ENCODE measurements around the gene KNDC1.

Gene KNDC1

DNA sequence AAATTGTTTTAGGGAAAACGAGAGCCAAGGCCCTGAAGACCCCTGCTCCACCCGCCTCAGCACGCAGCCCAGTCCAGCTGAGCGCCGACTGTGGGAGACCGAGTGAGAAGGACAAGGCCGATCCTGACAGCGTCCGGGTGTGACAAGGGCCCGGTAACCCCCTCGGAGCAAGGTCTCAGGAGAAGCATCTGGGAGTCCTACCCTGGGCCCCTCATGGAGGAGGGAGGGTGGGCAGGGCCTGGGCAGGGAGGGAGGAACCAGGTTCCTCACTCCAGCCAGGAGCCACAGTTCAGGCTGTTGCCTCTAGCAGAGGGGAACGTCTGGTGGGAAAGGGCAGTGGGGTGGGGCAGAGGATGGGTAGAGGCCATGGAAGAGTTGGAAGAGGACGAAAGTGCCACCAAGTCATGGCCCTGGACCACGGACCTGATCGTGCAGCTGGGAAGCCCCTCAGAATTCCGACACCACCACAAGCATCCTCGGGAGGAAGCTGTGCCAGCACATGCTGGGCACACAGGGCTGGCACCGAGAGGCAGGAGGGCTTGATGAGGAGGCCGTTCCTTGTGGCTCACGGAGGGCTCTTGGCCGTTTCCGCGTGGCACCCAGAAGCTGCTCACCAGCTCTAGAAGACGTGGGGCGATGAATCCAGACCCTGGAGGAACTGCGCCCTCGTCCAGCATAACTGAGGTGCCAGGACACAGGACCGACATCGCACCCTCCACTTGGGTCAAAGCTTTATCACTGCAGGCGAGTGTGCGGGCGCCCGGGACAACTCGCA lies 2.2 kb upstream of the KNDC1 start:
- no peaks in the 10 kb centered on the region for H3K79me2 ChIP-seq (ENCODE audit: low read length)
- H4K20me1 ChIP-seq (ENCODE audit: insufficient read depth, low read length) = no peaks in the 10 kb centered on the region
- H3K4me3 ChIP-seq (ENCODE audit: low read length) = no peak overlapping the region
- H3K27me3 ChIP-seq (ENCODE audit: low read depth, low read length) = no peaks in the 10 kb centered on the region
- no peaks in the 10 kb centered on the region for H3K9me3 ChIP-seq (ENCODE audit: insufficient read depth, low read length)
- H3K9ac ChIP-seq (ENCODE audit: low read length) = no peak overlapping the region
- H3K36me3 ChIP-seq (replicated peaks; ENCODE audit: low read depth, low read length) = no peaks in the 10 kb centered on the region
- no peak overlapping the region for H3K27ac ChIP-seq (ENCODE audit: low read length)
- TF ChIP-seq, protein P1, sequence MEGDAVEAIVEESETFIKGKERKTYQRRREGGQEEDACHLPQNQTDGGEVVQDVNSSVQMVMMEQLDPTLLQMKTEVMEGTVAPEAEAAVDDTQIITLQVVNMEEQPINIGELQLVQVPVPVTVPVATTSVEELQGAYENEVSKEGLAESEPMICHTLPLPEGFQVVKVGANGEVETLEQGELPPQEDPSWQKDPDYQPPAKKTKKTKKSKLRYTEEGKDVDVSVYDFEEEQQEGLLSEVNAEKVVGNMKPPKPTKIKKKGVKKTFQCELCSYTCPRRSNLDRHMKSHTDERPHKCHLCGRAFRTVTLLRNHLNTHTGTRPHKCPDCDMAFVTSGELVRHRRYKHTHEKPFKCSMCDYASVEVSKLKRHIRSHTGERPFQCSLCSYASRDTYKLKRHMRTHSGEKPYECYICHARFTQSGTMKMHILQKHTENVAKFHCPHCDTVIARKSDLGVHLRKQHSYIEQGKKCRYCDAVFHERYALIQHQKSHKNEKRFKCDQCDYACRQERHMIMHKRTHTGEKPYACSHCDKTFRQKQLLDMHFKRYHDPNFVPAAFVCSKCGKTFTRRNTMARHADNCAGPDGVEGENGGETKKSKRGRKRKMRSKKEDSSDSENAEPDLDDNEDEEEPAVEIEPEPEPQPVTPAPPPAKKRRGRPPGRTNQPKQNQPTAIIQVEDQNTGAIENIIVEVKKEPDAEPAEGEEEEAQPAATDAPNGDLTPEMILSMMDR (IDR thresholded peaks at IDR 0.05; ENCODE audit: low read depth, low read length) = no peak
- H3K4me1 ChIP-seq (ENCODE audit: low read length) = no peaks in the 10 kb centered on the region
- H3K4me2 ChIP-seq (ENCODE audit: low read length) = no peak overlapping the region
- no peak overlapping the region for H2AFZ ChIP-seq (ENCODE audit: low read depth, low read length)

DNA sequence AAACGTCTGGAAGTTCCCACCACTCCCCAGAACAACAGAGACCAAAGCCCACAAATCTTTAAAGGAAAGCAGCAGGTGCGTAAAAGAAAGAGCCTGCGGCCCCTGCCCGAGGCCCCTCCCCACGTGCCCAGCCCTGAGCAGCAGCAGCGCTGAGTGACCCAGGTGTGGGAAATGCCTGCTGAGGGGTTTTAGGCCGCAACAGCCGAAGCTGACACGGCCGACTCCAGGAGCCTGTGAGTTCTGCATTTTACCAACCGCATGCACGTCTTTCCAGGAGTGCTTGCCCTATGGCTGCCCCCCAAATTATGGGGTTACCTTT lies 1.6 kb upstream of the KNDC1 start:
- no peaks in the 10 kb centered on the region for H3K4me1 ChIP-seq (ENCODE audit: low read length)
- TF ChIP-seq, protein P1 (IDR thresholded peaks at IDR 0.05; ENCODE audit: low read depth, low read length) = no peak
- no peak for TF ChIP-seq EZH2phosphoT487 (IDR thresholded peaks at IDR 0.05; ENCODE audit: low read depth)
- no peak overlapping the region for H3K4me3 ChIP-seq (ENCODE audit: low read length)
- H2AFZ ChIP-seq (ENCODE audit: low read depth, low read length) = no peak overlapping the region
- H3K36me3 ChIP-seq (replicated peaks; ENCODE audit: low read depth, low read length) = no peaks in the 10 kb centered on the region
- no peaks in the 10 kb centered on the region for H3K27me3 ChIP-seq (ENCODE audit: low read depth, low read length)
- no peaks in the 10 kb centered on the region for H4K20me1 ChIP-seq (ENCODE audit: insufficient read depth, low read length)
- no peaks in the 10 kb centered on the region for H3K79me2 ChIP-seq (ENCODE audit: low read length)
- H3K4me2 ChIP-seq (ENCODE audit: low read length) = no peak overlapping the region
- no peak overlapping the region for H3K27ac ChIP-seq (ENCODE audit: low read length)
- no peak overlapping the region for H3K9ac ChIP-seq (ENCODE audit: low read length)
- H3K9me3 ChIP-seq (ENCODE audit: insufficient read depth, low read length) = no peaks in the 10 kb centered on the region

DNA sequence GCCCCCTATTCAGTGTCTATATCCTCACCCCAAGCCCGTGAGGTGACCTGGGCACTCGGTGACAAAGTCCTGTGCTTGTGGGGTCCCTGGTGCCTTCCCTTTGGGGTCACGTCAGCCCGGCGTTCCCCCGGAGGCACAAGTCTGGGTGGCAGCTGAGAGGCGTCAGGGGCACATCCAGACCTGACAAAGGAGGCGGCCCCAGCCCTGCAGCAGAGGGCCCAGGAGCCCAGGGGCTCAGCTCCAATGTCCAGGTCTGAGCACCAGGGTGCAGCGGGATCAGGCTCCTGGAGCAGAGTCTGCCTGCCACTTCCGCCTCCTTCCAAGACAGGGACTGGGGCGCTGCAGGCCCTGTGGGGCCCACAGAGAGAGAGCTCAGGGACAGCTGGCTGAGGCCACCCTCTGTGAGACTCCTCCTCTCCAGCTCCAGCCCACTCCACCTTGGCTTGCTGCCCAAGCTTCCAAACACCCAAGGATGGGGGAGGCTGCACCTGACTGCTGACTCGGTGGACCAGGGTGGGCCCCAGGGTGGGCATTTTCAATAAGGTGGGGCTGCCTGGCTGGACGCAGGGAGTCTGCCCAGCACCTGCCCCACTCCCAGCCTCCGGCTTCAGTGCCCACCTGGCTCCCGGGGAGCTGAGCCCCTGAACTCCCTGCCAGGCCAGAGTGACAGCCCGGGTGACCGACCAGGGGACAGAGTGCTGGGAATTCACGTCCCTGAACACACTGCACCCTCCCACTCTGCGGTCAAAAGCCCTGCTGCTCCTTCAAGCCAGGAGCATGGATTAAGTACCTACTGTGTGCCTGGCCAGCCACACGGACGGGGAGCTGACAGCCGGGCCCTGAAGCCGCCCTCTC lies 1.0 kb upstream of the KNDC1 start:
- H3K27me3 ChIP-seq (ENCODE audit: low read depth, low read length) = no peaks in the 10 kb centered on the region
- H3K27ac ChIP-seq (ENCODE audit: low read length) = no peak overlapping the region
- H3K4me3 ChIP-seq (ENCODE audit: low read length) = no peak overlapping the region
- H3K36me3 ChIP-seq (replicated peaks; ENCODE audit: low read depth, low read length) = no peaks in the 10 kb centered on the region
- no peak overlapping the region for H3K4me2 ChIP-seq (ENCODE audit: low read length)
- no peak overlapping the region for H2AFZ ChIP-seq (ENCODE audit: low read depth, low read length)
- no peaks in the 10 kb centered on the region for H4K20me1 ChIP-seq (ENCODE audit: insufficient read depth, low read length)
- no peak for TF ChIP-seq EZH2phosphoT487 (IDR thresholded peaks at IDR 0.05; ENCODE audit: low read depth)
- TF ChIP-seq, protein P1 (IDR thresholded peaks at IDR 0.05; ENCODE audit: low read depth, low read length) = no peak
- no peaks in the 10 kb centered on the region for H3K79me2 ChIP-seq (ENCODE audit: low read length)
- H3K9me3 ChIP-seq (ENCODE audit: insufficient read depth, low read length) = no peaks in the 10 kb centered on the region
- H3K4me1 ChIP-seq (ENCODE audit: low read length) = no peaks in the 10 kb centered on the region
- no peak overlapping the region for H3K9ac ChIP-seq (ENCODE audit: low read length)

DNA sequence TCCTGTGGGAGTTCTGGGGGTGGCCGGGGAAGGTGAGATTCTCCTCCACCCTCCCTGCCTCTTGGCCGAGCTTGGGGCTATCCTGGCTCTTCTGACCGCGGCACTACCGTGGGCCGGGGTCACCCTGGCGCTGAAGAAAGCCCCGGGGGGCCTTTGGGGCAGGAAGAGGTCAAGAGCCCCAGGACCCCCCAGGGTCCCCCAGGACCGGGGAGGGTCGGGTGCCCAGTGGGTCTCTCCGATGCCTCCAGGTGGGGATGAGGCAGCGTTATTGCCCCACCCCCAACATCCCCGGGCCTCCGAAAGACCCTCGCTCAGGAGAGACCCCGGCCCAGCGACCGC lies 439 bp upstream of the KNDC1 start:
- Histone ChIP-seq H2AFZ (ENCODE audit: low read depth, low read length) (no peak overlapping the region), H3K36me3 (replicated peaks; ENCODE audit: low read depth, low read length) (no peaks in the 10 kb centered on the region), H3K4me1 (ENCODE audit: low read length) (no peaks in the 10 kb centered on the region), H3K27me3 (ENCODE audit: low read depth, low read length) (no peaks in the 10 kb centered on the region), H4K20me1 (ENCODE audit: insufficient read depth, low read length) (no peaks in the 10 kb centered on the region), H3K27ac (ENCODE audit: low read length) (no peak overlapping the region), H3K9me3 (ENCODE audit: insufficient read depth, low read length) (no peaks in the 10 kb centered on the region), H3K4me2 (ENCODE audit: low read length) (no peak overlapping the region), H3K4me3 (ENCODE audit: low read length) (no peak overlapping the region), H3K9ac (ENCODE audit: low read length) (no peak overlapping the region), H3K79me2 (ENCODE audit: low read length) (no peaks in the 10 kb centered on the region)
- TF ChIP-seq, protein P1 (IDR thresholded peaks at IDR 0.05; ENCODE audit: low read depth, low read length) = no peak
- TF ChIP-seq EZH2phosphoT487 (IDR thresholded peaks at IDR 0.05; ENCODE audit: low read depth) = no peak
